Right ventricle myocardium superior (tissue), 1 donor: Measurements from ENCODE around the gene CADPS2. TPM values are rescaled to one million over a fixed set of nuclear protein-coding genes. Genes with fewer than 3 reads are reported as not detected.
A peak's percentile ranks its signal among the peaks of the same experiment; 100 is the strongest.
"Not testable (repeated sequence)": the region's sequence is repeated elsewhere in the genome, so short reads cannot be mapped to it uniquely, and the experiment has no call there.

Experiments
- ATAC-seq: fragments of 200-7000 bp; cut with Tn5 transposase; one replicate; pipeline ENCODE4 v1.9.1; 2020; ENCODE audit warnings: mild to moderate bottlenecking; ENCODE audit not compliant: poor library complexity
- DNase-seq: peaks from one replicate; pipeline ENCODE4 v3.0.0-alpha.2; 2020
- intact Hi-C: fragments of 100-400 bp; cut with DNase I; formaldehyde crosslinking; loops from one replicate; pipeline ENCODE4 v1.11.2; 2022
- total RNA-seq: library from RNA; stranded (reverse); fragmentation: NEBNext Ultra II Directional; extraction: Animal tissue kit (Norgen Biotek cat#: 25700); gene quantifications from one replicate; pipeline ENCODE4 v1.2.1, GENCODE V29; 2021
- donor health status: DM: no; HTN: yes; CAD: no; lungs with severe emphysema.

The CADPS2 gene
- total RNA-seq, 1 donor from 2014 or later = 20.3 TPM

DNA sequence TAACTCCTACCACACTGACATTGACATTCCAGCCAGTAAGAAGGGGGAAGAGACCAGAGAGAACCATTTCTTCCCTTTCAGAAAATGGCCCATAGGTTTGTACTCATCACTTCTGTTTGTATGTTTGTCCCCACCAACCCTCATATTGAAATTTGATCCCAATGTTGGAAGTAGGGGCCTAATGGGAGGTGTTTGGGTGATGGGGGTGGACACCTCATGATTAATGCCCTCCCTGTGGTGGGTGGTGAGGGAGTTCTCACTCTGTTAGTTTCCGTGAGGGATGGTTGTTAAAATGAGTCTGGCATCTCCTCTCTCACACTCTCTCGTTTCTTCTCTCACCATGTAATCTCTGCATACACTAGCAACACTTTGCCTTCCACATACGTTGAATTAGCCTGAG is 21.4 kb downstream of the CADPS2 start:
- ATAC-seq (no peak), DNase-seq (no peak)
- intact Hi-C loops = no loop called here

DNA sequence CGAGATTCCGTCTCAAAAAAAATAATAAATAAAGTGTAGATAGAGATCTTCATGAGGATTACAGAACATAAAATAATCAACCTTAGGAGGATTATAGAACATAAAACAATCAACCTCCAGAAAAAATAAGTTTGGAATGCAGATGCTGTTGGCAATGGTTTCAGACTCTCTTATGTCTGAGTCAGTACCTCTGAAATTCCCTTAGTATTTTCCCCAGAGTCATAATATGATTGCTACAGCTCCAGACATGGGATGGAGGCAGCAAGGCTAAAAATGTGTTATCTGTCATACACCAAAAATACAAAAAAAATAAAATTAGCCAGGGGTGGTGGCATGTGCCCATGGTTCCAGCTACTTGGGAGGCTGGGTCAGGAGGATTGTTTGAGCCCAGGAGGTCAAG is 22.2 kb downstream of the CADPS2 start:
- intact Hi-C loops = no loop called here
- ATAC-seq (no peak), DNase-seq (no peak)

DNA sequence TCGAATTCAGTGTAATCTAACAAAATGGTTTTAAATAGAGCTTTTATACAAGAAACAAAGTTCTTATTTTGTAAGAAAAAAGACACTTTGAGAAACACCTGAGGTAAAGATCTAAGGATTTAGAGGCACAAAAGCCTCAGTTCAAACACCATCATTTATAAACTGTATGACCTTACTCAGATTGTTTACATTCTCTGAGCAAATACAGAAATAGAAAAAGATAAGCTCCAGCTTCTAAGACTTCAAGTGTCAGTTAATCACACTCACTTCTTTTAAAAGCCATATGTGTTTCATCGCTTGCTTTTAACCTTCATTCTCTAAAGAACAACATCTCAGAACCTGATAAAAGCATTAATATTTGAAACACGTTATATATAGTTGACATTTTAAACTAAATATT is 27.9 kb downstream of the CADPS2 start:
- ATAC-seq (peak; percentile 58), DNase-seq (no peak)
- intact Hi-C loops = no loop called here

GRCh38 chr7:122850528-122850927 is 35.7 kb downstream of the CADPS2 start:
- no peak for ATAC-seq
- DNase-seq = no peak
- intact Hi-C loops = no loop called here

GRCh38 chr7:122849957-122850328 is 36.3 kb downstream of the CADPS2 start:
- intact Hi-C loops = no loop called here
- ATAC-seq (no peak), DNase-seq (no peak)

DNA sequence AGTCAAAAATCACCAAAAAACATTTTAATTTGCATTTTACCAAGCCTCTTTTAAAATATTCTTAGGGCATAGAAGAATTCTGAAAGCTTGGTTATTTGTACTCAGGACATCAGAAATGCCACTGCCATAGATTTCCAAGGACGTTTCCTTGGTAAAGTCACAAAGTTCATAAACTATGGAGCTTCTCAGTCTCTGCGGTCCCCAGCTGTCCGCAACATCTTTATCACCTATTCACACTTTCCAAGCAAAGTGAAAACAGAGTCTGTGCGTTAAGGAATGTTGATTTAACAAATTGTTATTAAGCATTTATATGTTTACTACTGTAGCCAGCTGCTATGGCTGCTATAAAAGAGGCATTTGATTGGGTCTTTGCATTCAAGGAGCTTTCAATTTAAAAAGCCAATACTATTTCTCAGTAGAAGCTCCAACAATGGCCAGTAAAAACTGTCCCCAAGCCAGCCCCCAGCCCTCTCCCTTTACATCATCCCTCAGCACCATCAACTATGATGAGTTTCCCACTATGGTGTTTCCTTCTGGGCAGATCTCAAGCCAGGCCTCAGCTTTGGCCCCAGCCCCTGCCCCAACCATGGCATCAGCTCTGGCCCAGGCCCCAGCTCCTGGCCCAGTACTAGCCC is 36.8 kb downstream of the CADPS2 start:
- DNase-seq = no peak
- no peak for ATAC-seq
- intact Hi-C loops = no loop called here

- DNase-seq = no peak
- ATAC-seq = peak; percentile 18
- intact Hi-C loops = no loop called here
Measured at GRCh38 chr7:122847871-122848473, 38.3 kb downstream of the CADPS2 start.

DNA sequence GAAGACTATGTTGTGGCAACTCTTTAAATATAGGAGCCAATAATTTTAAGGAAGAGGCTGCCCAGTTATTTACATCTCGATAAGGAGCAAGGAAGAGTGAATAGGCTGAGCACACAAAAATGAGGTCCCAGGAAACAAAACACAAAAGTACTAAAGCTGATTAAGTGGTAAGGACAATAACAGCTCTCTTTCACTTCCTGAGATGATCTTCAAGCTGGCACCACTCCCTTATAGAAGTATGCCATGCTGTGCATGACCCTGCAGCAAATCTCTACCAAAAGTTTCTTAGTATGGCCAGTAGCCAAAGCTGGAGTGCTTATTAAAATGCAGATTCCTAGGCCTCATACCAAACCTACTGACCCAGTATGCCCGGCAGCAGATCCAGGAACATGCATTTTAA is 39.7 kb downstream of the CADPS2 start:
- intact Hi-C loops = no loop called here
- no peak for DNase-seq
- ATAC-seq = no peak

DNA sequence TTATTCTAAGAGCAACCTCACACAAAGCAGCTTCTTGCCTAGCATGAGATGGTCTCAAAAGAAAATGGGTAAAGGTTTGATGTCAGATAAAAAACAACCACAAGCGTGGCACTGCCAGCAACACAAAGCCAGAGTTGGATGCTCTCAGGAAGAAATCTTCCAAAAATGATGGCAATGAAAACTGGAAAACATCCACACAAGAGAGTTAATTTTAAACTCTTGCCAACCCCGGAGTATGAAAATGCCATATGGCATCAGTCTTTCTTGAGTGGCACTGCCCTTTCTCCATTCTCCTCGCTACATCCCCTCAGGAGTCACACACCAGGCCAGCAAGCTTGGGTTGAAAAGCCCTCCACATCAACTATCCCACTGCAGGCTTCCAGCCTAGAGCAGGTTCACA is 41.0 kb downstream of the CADPS2 start:
- DNase-seq (no peak), ATAC-seq (no peak)
- intact Hi-C loops = no loop called here

GRCh38 chr7:122844191-122844988 is 41.9 kb downstream of the CADPS2 start:
- intact Hi-C loops = no loop called here
- ATAC-seq (no peak), DNase-seq (no peak)

DNA sequence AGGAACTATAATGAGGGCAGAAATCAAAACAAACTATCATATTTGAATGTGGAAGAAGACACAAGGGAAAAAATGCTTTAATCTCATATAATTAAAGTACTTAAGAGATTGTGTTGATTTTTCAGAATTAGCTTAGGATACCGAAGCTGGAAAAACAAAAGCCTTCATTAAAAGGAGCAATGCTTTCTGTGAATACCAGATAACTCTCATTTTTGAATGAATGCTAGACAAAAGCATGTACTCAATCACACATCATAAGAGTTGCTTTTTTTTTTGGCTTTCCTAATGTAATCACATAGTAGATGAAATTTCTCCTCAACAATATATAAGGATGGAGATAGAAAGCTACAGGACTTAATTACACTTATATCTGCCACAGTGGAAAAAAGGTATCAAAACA is 43.3 kb downstream of the CADPS2 start:
- intact Hi-C loops = no loop called here
- DNase-seq (no peak), ATAC-seq (no peak)

DNA sequence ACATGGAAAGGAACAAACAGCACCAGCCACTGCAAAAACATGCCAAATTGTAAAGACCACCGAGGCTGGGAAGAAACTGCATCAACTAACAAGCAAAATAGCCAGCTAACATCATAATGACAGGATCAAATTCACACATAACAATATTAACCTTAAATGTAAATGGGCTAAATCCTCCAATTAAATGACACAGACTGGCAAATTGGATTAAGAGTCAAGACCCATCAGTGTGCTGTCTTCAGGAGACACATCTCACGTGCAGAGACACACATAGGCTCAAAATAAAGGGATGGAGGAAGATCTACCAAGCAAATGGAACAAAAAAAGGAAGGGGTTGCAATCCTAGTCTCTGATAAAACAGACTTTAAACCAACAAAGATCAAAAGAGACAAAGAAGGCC is 50.0 kb downstream of the CADPS2 start:
- DNase-seq, ATAC-seq, intact Hi-C loops: not testable (repeated sequence)

- intact Hi-C loops, DNase-seq, ATAC-seq: not testable (repeated sequence)
Measured at GRCh38 chr7:122834571-122834942, 51.7 kb downstream of the CADPS2 start.

GRCh38 chr7:122833888-122834570 is 52.2 kb downstream of the CADPS2 start:
- ATAC-seq (no peak), DNase-seq (no peak)
- intact Hi-C loops = no loop called here

- ATAC-seq = no peak
- intact Hi-C loops = no loop called here
- no peak for DNase-seq
Measured at GRCh38 chr7:122831436-122831835, 54.8 kb downstream of the CADPS2 start.

DNA sequence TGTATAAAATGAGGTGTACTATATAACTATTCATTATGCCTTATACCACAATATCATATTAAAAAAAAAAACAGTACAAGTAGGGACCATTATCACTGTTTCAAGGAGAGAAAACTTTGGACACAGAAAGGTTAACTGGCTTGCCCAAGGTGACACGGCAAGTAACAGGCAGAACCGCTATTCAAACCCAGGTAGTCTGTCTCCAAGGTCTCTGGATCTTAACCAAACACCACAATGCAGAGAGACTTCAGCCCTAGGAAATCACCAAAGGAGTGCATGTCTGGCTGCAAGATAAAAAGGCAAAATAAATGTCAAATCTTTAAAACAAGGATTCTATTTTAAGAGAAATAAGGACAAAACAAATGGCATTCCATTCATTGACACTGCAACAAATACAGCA is 56.3 kb downstream of the CADPS2 start:
- ATAC-seq (no peak), DNase-seq (no peak)
- intact Hi-C loops = no loop called here

GRCh38 chr7:122827763-122828162 is 58.5 kb downstream of the CADPS2 start:
- ATAC-seq = no peak
- intact Hi-C loops = no loop called here
- no peak for DNase-seq

DNA sequence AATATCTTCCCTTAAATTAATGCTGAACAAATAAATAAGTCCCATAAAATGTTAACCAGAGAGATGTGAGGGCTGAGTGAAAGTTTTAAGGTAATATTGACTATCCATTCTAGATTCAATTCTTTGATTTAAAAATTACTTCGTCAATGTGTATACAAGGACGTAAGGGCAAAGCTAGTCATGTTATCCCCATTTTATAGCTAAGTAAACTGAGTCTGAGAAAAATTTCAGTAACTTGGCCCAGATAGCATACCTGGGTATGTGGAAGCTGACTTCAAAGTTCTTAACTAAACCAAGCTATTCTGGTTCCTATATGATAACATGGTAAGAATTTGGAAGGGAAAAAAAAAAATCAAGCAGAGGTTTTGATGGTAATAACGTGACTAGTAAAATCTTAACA is 72.4 kb downstream of the CADPS2 start:
- ATAC-seq (no peak), DNase-seq (no peak)
- intact Hi-C loops = no loop called here

DNA sequence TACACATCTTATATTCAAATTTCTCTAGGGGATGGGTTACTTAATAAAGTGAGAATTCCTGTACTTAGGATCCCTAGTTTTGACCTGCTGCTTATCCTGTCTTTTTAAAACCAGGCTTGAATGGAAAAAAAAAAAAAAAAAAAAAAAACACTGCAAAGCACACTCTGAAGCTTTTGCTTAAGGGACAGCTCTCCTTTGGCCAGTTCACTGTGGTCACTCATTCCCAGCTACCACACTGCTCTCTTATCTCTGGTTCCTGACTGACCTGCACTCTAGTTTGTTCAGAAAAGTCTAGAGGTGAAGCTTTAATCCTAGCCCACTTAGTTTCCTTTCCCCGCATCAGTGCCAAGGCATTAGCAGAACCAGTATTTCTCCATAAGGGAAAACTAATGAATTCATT is 82.4 kb downstream of the CADPS2 start:
- DNase-seq = no peak
- no peak for ATAC-seq
- intact Hi-C loops = no loop called here

DNA sequence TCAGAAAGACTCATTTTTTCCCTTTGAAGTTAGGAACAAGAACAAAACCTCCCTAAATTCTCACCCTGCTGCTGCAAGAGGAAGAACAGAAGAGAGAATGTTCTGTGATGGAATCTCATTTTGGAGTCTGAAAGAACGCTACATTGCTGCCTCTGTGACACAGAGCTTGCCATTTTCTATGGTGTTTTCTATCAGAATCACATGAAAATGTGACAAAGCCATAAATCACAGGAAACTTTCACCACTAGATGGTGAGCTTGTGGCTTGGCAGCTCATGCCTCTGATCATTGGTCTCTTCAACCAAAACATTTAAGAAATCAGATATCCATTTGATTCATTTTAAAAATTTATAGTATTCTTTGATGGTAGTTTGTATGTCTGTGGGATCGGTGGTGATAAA is 82.9 kb downstream of the CADPS2 start:
- peak; percentile 64 for ATAC-seq
- intact Hi-C loops = no loop called here
- no peak for DNase-seq
